A673 (cell line): ENCODE results near the gene PYGO2. TPM values are rescaled to one million over a fixed set of nuclear protein-coding genes. Genes with fewer than 3 reads are reported as not detected.

Experiments used
- BruUV-seq: library from RNA; stranded (reverse); fragments of 400-500 nt; replicated peaks from 2 replicates; lab custom pipeline; 2021; lab: Mats Ljungman, UMichigan
- CTCF ChIA-PET: fragments of 300-600 bp; sonication (Branson Sonifier 250); formaldehyde crosslinking; loops from one replicate; lab custom pipeline; 2022; ENCODE audit warnings: antibody characterized with exemption; lab: Charles Lee
- POLR2A ChIA-PET: fragments of 300-600 bp; sonication (Branson Sonifier 250); formaldehyde crosslinking; loops from one replicate; lab custom pipeline; 2022; ENCODE audit warnings: antibody characterized with exemption; ENCODE audit not compliant: low non-redundant PET; lab: Charles Lee
- DNase-seq: peaks from one replicate; pipeline ENCODE4 v3.0.0-alpha.2; 2015; ENCODE audit warnings: low spot score
- H3K27ac ChIP-seq: fragments of 200-600 bp; sonication (generic); 2 replicates; pipeline ENCODE4 v1.5.1; 2016; ENCODE audit warnings: mixed run types, low read depth, mild to moderate bottlenecking, mixed read lengths, antibody characterized with exemption, low read length; ENCODE audit not compliant: poor library complexity, severe bottlenecking
- H3K27me3 ChIP-seq: fragments of 200-600 bp; sonication (generic); replicated peaks from 2 replicates; pipeline ENCODE4 v1.6.1; 2017; ENCODE audit warnings: mixed run types, low read depth, mild to moderate bottlenecking, mixed read lengths, antibody characterized with exemption, low read length; ENCODE audit not compliant: insufficient read depth, poor library complexity
- H3K36me3 ChIP-seq: fragments of 200-600 bp; sonication (generic); 2 replicates; pipeline ENCODE4 v1.6.1; 2016; ENCODE audit warnings: mixed run types, mild to moderate bottlenecking, mixed read lengths, antibody characterized with exemption, low read length; ENCODE audit not compliant: insufficient read depth, poor library complexity, severe bottlenecking
- H3K4me1 ChIP-seq: fragments of 200-600 bp; sonication (generic); 2 replicates; pipeline ENCODE4 v1.6.1; 2017; ENCODE audit warnings: mixed run types, mild to moderate bottlenecking, mixed read lengths, antibody characterized with exemption, low read length; ENCODE audit not compliant: insufficient read depth, poor library complexity, severe bottlenecking
- H3K4me3 ChIP-seq: fragments of 200-600 bp; sonication (generic); 2 replicates; pipeline ENCODE4 v1.5.1; 2016; ENCODE audit warnings: low read depth, mixed run types, mild to moderate bottlenecking, mixed read lengths, low read length; ENCODE audit not compliant: poor library complexity, severe bottlenecking
- H3K9me3 ChIP-seq: fragments of 200-600 bp; sonication (generic); 2 replicates; pipeline ENCODE4 v1.6.1; 2016; ENCODE audit warnings: mixed run types, low read depth, mild to moderate bottlenecking, mixed read lengths, antibody characterized with exemption, low read length; ENCODE audit not compliant: poor library complexity, severe bottlenecking
- EZH2 ChIP-seq: fragments of 200-600 bp; sonication (generic); IDR thresholded peaks from 2 replicates; pipeline ENCODE4 v1.6.1; 2017; ENCODE audit warnings: borderline replicate concordance, low read depth, mild to moderate bottlenecking, mixed read lengths, antibody characterized with exemption, low read length; ENCODE audit not compliant: poor library complexity, severe bottlenecking
- intact Hi-C: fragments of 100-400 bp; cut with micrococcal nuclease; formaldehyde crosslinking; loops from one replicate; pipeline ENCODE4 v1.10.0; 2022; ENCODE audit not compliant: unreplicated experiment
- total RNA-seq: library from RNA; stranded (reverse); gene quantifications from 2 replicates; pipeline ENCODE4 v1.2.3, GENCODE V29; 2021
- TF ChIP-seq, protein P1 (sequence below): fragments of 300-800, 200-600 bp; sonication (generic); conservative IDR thresholded peaks from 2 replicates; pipeline ENCODE4 v1.5.1; 2017; ENCODE audit warnings: low read depth, mild to moderate bottlenecking, antibody characterized with exemption, low read length, moderate library complexity, mixed read lengths

PYGO2 gene
- total RNA-seq, 1 experiment from 2014 or later = 48.5 TPM

DNA sequence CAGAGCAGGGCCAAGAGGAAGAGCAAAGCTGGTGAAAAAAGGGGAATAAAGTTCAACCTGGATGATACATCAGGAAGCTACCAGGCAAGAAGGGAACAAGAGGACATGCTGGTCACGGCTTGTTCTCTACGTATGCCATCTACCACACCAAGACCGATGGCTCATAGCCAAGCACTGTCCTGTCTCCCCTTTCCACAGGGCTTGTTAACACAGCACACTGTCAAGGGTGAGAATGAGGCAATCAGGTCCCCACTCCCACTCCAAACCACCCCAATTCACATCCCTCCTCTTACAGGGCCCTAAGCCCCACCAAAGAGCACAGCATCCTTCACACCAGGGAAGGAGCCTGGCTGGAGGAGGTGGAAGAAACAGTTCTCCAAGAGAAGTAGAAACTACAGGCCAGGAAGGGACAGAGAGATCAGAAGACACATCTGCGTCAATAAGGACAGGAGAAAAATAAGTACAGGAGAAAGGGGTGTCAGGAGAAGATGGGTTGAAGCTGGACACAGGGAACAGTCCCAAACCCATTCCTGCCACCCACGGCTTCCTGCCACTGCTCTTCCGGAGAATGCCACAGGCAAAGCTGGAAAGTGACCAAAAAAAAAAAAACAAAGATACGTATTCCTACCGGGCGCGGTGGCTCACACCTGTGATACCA lies 9.9 kb upstream of the PYGO2 start:
- Histone ChIP-seq H3K4me3 (peak overlapping the region; percentile 70), H3K9me3 (no peaks in the 10 kb centered on the region), H3K27ac (peak overlapping the region; percentile 96), H3K27me3 (no peaks in the 10 kb centered on the region), H3K4me1 (peaks cover 55% of the 10 kb centered on the region), H3K36me3 (peaks cover 22% of the 10 kb centered on the region)
- BruUV-seq = no TSS peak
- ChIA-PET POLR2A (interaction anchor here (0.7 kb wide), 1 partner anchor 490 kb away, joined by 3 read pairs; no protein-coding TSS in a partner anchor), CTCF (interaction anchor here (0.6 to 2.2 kb wide), 5 partner anchors 16 to 302 kb away, joined by 3 to 6 read pairs (median 5); partner anchors contain the start of genes ADAM15 and PBXIP1)
- no peak for DNase-seq
- TF ChIP-seq, protein P1, sequence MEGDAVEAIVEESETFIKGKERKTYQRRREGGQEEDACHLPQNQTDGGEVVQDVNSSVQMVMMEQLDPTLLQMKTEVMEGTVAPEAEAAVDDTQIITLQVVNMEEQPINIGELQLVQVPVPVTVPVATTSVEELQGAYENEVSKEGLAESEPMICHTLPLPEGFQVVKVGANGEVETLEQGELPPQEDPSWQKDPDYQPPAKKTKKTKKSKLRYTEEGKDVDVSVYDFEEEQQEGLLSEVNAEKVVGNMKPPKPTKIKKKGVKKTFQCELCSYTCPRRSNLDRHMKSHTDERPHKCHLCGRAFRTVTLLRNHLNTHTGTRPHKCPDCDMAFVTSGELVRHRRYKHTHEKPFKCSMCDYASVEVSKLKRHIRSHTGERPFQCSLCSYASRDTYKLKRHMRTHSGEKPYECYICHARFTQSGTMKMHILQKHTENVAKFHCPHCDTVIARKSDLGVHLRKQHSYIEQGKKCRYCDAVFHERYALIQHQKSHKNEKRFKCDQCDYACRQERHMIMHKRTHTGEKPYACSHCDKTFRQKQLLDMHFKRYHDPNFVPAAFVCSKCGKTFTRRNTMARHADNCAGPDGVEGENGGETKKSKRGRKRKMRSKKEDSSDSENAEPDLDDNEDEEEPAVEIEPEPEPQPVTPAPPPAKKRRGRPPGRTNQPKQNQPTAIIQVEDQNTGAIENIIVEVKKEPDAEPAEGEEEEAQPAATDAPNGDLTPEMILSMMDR = no peak
- no peak for TF ChIP-seq EZH2
- intact Hi-C loops = no loop called here

DNA sequence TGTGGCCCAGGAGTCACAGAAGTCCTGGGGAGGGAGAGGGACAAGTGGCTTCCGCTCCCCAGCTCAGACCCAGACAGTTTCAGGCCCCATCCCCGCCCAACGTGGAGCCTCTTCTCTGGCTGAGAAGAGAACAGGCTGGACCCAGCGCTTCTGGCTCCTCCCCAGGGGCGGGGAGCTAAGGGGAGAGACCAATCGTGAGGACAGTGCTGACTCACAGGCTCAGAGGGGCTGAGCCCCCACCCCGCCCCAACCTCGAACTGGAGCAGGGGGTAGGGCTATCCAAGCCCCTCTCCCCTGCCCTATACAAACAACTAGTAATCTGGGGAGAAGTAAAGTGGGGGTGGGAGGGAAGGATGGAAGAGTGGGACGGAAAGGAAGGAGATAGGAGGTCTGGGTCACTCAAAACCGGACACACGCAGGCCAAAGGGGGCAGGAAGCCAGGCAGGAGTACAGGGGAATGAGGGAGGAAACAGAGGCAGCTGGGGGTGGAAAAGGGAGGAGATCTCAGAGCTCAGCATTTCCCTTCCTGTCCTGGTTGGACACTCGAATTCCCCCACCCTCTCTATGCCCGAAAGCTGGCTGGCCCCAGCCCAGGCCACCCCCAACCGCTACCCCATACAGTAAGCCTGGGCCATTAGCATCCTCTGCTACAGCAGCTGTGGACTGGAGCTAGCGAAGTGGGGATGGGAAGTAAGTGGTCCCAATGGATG lies 9.2 kb upstream of the PYGO2 start, which contains the start of gene SHC1:
TSS of gene SHC1 (minus strand) at position 117 of the 710 bp plus-strand sequence. CDS start 221 bp downstream, outside the sequence.
- POLR2A ChIA-PET = interaction anchor here (0.5 kb wide), 1 partner anchor 269 kb away, joined by 3 read pairs; no protein-coding TSS in a partner anchor
- CTCF ChIA-PET = interaction anchor here (0.6 to 2.2 kb wide), 5 partner anchors 15 to 80 kb away, joined by 3 to 6 read pairs (median 5); partner anchors contain the start of genes ADAM15 and PBXIP1
- H3K4me1 ChIP-seq = peaks cover 50% of the 10 kb centered on the region

More for the DNA sequence above, 9.2 kb upstream of the PYGO2 start, which contains the start of gene SHC1:
- no TSS peak for BruUV-seq
- Histone ChIP-seq H3K27ac (peak within 1 kb of the TSS; percentile 96), H3K36me3 (peaks cover 28% of the 10 kb centered on the region), H3K9me3 (no peaks in the 10 kb centered on the region), H3K4me3 (peak within 1 kb of the TSS; percentile 70), H3K27me3 (no peaks in the 10 kb centered on the region)
- intact Hi-C loops = no loop called here
- DNase-seq = peak; percentile 97
- TF ChIP-seq, protein P1 = no peak
- no peak for TF ChIP-seq EZH2
